ENCODE measurements around the gene MZF1. TPM values are rescaled to one million over a fixed set of nuclear protein-coding genes. Genes with fewer than 3 reads are reported as not detected.

Gene MZF1
- total RNA-seq, 1 donor = 58.7 TPM

- no peak for DNase-seq (ENCODE audit: low read depth in 2 of 3, low spot score in 2 of 3)
Measured at GRCh38 chr19:58570770-58571574, 2.2 kb downstream of the MZF1 start.

GRCh38 chr19:58569943-58570670, 3.0 kb downstream of the MZF1 start:
- DNase-seq (ENCODE audit: low read depth in 2 of 3, low spot score in 2 of 3) = no peak

DNA sequence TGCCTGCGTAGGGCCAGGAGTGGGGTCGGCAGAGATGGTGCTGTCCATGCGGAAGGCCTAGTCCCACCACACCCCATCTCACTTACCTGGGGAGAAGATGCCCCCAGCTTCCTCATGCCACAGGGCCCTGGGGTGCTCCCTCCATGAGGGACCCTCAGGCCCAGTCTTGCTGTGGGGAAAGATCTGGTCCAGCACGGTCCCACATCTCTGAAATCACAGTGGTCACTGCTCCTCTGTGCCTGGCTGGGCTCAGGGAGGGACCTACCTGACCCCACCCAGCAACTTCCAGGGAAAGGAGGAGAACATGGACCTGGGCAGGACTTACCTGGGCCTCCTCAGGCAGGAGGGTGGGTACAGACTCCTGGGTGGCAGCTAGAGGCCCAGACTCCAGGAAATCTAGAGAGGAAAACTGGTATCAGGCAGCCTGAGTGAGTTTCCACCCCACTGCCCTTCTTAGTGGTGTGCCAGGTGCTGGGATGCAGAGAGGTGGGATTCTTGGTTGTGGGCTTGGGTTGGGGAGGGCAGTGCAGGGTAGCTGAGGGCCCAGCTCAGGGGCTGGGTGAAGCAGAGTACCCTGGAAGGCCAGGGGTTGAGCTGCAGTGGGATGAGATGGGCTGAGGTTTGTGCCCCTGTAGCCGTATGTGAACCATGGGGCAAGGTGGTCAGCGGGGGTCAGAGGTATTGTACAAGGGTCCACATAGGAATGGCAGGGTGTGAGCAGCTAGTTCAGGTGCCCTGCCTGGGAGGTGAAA, 3.8 kb downstream of the MZF1 start:
- DNase-seq (ENCODE audit: low read depth in 2 of 3, low spot score in 2 of 3) = no peak

GRCh38 chr19:58568453-58569130, 4.5 kb downstream of the MZF1 start:
- DNase-seq (ENCODE audit: low read depth in 2 of 3, low spot score in 2 of 3) = no peak

DNA sequence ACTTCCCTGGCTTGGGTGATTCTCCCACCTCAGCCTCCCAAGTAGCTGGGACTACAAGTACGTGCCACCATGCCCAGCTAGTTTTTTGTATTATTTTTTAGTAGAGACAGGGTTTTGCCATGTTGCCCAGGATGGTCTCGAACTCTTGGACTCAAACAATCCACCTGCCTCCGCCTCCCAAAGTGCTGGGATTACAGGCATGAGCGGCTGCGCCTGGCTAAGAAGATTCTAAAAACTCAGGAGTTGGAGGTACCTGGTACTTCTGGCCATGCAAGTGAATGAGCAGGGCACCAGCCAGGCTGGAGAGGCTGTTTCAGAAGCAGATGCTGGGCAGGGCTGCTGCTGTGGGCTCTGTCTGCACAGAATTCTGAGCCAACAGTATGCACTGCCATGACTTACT, 6.1 kb downstream of the MZF1 start:
- DNase-seq (ENCODE audit: low read depth in 2 of 3, low spot score in 2 of 3) = no peak

- DNase-seq (ENCODE audit: low read depth in 2 of 3, low spot score in 2 of 3) = no peak
Measured at GRCh38 chr19:58563823-58564222, 9.3 kb downstream of the MZF1 start.

DNA sequence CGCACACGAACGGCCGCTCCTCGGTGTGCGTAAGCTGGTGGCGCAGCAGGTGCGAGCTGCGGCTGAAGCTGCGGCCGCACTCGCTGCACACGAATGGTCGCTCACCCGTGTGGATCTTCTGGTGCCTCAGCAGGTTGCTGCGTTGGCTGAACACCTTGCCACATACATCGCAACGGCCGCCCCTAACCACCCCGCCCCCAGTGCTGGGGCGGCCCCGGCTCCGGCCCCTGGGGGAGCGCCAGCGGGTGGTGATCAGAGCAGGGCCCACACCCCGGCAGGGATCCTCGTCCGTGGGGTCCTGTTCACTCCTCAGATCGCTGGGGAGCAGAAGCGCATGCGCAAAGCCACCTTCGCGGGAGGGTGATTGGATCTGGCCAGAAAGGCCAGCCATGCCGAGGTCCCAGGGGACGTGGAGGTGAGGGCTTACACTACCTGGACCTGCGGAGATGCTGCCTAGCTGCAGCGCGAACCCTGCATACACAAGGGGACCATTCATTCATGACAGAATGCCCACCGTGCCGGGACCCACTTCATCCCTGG, 10.0 kb downstream of the MZF1 start:
- peak in 1 of 3 donors; percentile 29 for DNase-seq (ENCODE audit: low read depth in 2 of 3, low spot score in 2 of 3)

DNA sequence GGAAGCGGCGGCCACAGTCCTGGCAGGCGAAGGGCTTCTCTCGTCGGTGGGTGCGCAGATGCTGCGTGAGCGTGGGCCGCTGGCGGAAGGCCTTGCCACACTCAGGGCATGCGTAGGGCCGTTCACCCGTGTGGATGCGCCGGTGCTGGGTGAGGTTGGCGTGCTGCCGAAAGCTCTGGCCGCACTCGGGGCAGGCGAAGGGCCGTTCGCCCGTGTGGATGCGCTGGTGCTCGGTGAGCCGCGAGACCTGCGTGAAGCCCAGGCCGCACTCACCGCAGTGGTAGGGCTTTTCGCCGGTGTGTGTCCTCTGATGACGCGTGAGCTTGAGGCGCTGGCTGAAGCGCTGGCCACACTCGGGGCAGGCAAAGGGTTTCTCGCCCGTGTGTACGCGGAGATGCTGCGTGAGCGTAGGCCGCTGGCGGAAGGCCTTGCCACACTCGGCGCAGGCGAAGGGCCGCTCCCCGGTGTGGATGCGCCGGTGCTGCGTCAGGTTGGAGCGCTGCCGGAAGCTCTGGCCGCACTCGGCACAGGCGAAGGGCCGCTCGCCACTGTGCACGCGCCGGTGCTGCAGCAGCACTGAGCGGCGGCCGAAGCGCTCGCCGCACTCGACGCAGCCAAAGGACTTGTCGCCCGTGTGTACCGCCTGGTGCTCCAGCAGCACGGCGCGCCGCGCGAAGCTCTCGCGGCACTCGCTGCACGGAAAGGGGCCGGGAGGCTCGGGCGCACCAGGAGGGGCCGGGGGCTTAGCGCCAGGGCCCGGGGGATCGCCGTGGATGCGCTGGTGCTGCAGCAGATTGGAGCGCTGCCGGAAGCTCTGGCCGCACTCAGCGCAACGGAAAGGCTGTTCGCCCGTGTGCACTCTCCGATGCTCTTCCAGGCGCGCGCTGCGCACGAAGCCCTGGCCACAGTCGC, 10.8 kb downstream of the MZF1 start:
- peak; percentile 30 to 52 (median 33) for DNase-seq (ENCODE audit: low read depth in 2 of 3, low spot score in 2 of 3)

DNA sequence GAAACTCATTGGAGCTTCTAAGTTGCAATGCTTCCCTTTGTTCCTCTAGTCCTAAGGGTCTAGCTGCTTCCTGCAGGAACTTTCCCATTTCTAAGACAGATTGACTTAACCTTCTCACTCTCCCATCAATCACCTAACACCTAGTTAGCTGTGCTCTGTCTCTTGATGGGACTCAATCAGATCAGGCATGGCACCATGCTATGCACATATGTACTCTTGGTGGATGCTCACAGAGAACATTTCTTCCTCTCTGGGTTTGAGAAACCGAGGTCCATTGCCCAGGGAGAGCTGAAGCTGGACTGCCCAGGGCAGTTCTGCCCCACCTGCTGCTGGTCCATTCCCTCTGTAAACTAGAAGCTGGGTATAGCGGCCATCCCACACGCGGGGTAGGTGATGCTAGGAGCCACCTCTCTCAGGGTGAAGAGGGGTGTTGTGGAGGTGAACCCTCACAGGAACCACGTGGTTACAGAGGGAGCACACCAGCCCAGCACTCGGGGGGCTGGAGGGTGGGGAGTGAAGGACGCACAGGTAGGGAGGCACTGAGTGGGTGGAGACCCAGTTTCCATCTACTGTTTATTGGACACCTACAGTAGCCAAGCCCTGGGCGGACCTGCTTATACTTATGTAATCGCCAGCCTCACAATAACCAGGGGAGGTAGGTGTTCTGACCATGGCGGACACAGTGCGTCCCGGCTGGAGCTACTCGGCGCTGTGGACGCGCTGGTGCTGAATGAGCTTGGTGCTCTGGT, 11.6 kb downstream of the MZF1 start:
- no peak for DNase-seq (ENCODE audit: low read depth in 2 of 3, low spot score in 2 of 3)

- no peak for DNase-seq (ENCODE audit: low read depth in 2 of 3, low spot score in 2 of 3)
Measured at GRCh38 chr19:58560921-58561320, 12.2 kb downstream of the MZF1 start.

DNA sequence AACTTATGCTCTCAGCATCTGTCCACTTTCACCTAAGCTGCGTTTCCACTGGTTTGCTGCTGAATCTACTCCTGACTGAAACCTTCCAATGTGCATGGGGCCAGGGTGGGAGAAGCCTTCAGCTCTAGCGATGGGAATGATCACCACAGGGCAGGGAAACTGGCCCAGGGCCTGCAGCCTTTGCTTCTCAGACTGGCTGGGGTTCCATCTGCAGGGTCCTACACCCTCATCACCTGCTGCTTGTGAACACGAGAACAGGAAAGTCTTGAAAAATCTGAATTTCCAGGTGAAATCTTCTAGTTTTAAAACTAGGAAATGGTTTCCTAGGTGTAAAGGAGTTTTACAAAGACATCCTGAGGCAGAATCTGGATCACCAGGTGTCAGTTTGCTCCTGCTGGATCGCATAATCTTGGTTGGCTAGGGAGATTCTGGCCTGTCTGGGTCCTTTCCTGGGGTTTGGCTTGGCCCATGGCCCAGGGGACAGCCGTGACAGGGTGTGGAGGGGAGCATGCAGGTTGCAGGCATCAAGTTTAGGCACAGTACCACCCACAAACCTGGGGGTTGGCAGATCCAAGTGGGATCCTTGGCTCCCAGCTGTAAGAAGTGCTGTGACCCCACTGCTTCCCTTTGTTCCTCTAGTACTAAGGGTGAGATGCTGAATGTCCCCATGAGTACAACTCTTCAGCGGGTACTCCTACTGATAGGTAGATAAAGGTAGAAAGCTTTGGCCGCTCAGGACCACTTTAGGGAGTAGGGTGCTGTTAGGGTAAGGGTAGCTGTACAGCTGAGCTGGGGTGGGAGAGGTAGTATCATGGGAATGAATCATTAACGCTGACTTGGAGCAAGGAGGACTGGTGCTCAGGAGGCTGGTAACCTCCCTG, 12.9 kb downstream of the MZF1 start:
- DNase-seq (ENCODE audit: low read depth in 2 of 3, low spot score in 2 of 3) = no peak

DNA sequence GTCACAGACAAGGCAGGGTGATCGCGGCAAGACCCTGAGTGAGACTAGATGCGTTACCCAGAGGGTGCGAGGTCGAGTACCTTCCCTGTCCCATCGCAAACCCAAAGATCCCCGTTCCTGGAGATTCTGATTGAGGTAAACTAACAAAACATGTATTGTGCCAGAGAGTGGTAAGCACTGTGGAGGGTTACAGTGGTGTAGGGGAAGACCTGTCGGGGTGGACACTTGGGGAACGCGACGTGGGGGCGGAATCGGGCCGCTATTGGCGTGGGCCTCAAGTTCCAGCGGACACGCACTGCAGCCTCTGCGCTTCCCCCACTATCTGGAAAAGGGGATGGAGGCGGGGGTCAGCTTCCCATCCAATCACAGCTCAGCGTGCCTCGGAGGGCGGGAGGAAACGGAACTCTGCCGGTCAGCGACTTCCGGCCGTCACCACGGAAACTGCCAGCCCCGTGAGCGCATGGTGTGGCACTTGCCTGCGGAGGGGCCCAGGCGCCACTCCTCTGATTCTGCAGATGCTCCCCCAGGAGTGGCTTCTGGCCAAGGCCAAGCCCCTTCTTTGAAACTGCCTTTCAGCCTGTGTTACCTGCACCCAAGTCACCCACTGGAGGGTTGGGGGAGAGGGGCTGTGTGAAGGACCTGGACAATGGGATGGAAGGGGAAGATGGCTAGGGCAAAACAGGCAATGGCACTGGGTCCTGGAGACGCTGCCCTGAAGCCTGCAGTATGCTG, 13.7 kb downstream of the MZF1 start:
- DNase-seq (ENCODE audit: low read depth in 2 of 3, low spot score in 2 of 3) = peak in 2 of 3 donors; percentile 63 to 80

GRCh38 chr19:58558623-58559274, 14.4 kb downstream of the MZF1 start:
- DNase-seq (ENCODE audit: low read depth in 2 of 3, low spot score in 2 of 3) = peak; percentile 97 to 99 (median 98)

DNA sequence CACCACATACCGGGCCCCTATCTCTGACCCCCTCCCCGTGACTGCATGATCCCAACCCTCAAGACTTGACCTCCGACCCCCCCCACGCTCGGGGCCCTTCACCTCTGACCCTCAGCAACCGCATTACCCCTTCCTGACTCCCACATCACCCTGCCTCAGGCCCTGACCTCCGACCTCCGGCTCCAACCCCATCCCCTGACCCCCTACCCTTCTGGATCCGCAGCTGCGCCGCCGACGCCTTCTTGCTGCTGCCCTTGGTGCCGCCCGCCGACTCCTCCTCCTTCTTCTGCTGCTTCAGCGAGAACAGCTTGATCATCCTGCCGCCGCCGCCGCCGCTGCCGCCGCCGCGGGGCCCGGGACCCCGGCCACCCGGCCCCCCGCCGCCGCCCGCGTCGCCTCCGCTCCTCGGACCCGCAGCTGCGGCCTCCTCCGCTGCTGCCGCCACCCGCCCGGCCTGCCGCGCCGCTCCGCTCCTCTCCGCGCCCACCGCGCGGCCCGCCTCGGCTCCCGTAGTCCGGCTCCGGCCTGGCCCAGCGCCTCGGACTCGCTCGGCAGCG, 15.0 kb downstream of the MZF1 start, which contains the start of gene UBE2M:
Gene UBE2M (minus strand): TSS at position 546 of the 557 bp plus-strand sequence. CDS start 230 bp downstream, at position 316.
- DNase-seq (ENCODE audit: low read depth in 2 of 3, low spot score in 2 of 3) = peak; percentile 29 to 61 (median 46)

DNA sequence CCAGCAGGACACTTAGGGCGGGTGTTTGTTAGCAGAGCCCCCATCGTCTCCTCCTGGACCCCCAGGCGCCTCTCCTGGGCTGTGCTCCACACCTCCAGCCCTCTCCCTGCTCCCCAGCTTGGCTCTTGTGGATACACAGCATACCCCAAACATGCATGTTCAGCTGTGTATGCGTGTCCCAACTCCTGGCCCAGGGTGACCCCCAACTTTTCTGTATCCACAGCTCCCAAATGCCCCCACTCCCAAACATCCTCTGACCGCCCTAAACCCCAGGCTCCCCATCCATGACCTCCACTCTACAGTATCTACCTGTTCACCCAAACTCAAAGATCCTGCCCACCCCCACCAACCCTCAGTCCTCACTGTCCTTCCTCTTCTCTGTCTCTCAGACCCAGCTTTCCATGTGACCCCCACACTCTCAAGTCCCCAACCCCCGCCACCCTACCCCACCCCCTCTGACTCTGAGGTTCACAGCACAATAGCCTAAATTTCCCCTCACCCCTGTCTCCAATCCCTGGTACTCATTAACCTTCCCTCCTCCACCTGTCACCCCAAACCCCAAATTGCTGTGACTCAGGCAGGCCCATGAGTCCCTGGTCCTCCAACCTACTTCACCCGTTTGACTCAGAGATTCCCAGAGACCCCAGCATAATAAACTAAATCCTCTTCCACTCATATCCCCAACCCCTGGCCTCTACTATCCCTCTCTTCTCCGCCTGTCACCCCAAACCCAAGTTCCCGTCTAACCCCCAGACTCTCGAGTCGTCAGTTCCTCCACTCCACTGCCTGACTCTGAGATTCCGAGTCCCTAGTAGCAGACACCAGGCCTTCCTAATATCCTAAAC, 15.7 kb downstream of the MZF1 start:
- DNase-seq (ENCODE audit: low read depth in 2 of 3, low spot score in 2 of 3) = no peak

All from hematopoietic multipotent progenitor cell (in vitro differentiated cells).